Astrocyte of the cerebellum (primary cell): Measurements from ENCODE around the gene JPT1.
"Not testable (repeated sequence)": the region's sequence is repeated elsewhere in the genome, so short reads cannot be mapped to it uniquely, and the experiment has no call there.

Experiments
- DNase-seq: peaks from one replicate; pipeline ENCODE4 v3.0.0-alpha.2; 2011; ENCODE audit warnings: low read depth
- H3K4me3 ChIP-seq: 2 replicates; pipeline ENCODE4 v1.5.1; 2011; ENCODE audit warnings: mild to moderate bottlenecking, low read depth, low read length, moderate library complexity
- in situ Hi-C: cut with HindIII; loops from 2 replicates; pipeline ENCODE4 v1.10.0; 2017; ENCODE audit warnings: low sequenced_read_pairs
- TF ChIP-seq, protein P1 (sequence below): IDR thresholded peaks from 2 replicates; pipeline ENCODE4 v1.5.1; 2012; ENCODE audit warnings: low read length, low read depth, moderate library complexity, mild to moderate bottlenecking; ENCODE audit errors: missing control alignments

The JPT1 gene

DNA sequence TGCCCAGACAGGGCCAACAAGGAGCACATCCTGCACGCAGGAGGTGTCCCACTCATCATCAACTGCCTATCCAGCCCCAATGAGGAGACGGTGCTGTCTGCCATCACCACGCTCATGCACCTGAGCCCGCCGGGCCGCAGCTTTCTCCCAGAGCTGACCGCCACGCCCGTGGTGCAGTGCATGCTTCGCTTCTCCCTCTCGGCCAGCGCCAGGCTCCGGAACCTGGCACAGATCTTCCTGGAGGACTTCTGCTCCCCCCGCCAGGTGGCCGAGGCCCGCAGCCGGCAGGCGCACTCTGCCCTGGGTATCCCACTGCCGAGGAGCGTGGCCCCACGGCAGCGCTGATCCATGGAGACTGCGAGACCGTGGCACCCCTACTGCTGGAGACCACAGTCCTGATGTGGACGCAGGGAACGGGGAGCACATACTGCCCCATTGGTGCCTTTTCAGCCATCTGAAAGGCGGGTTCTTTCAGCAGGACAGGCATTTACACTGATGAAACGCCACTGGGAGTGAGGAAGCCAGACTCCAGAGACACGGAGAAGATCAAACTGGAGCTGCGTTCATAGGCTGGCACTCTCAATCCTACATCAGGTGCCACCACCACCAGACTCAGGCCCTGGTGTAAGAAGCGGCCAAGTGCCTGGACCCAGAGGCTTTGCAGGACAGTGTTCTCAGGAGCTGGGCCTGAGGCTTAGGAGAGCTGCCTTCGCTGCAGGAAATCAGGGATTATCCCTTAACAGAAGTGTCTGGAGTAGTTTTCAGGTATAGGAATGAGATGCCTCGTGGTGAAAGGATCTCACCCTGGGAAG is 25.4 kb downstream of the JPT1 start:
- no peak for DNase-seq
- in situ Hi-C loops = no loop called here
- H3K4me3 ChIP-seq = no peak overlapping the region
- TF ChIP-seq, protein P1, sequence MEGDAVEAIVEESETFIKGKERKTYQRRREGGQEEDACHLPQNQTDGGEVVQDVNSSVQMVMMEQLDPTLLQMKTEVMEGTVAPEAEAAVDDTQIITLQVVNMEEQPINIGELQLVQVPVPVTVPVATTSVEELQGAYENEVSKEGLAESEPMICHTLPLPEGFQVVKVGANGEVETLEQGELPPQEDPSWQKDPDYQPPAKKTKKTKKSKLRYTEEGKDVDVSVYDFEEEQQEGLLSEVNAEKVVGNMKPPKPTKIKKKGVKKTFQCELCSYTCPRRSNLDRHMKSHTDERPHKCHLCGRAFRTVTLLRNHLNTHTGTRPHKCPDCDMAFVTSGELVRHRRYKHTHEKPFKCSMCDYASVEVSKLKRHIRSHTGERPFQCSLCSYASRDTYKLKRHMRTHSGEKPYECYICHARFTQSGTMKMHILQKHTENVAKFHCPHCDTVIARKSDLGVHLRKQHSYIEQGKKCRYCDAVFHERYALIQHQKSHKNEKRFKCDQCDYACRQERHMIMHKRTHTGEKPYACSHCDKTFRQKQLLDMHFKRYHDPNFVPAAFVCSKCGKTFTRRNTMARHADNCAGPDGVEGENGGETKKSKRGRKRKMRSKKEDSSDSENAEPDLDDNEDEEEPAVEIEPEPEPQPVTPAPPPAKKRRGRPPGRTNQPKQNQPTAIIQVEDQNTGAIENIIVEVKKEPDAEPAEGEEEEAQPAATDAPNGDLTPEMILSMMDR = no peak

DNA sequence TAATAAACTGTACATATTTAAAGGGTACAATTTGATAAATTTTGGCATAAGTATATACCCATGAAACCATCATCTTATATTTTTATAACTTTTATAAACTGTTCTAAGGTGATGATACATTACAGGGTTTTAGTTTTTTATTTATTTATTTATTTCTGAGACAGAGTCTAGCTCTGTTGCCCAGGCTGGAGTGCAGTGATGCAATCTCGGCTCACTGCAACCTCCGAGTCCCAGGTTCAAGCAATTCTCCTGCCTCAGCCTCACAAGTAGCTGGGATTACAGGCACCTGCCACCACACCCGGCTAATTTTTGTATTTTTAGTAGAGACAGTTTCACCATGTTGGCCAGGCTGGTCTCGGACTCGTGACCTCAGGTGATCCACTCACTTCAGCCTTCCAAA is 26.4 kb downstream of the JPT1 start:
- in situ Hi-C loops, DNase-seq, H3K4me3 ChIP-seq: not testable (repeated sequence)

DNA sequence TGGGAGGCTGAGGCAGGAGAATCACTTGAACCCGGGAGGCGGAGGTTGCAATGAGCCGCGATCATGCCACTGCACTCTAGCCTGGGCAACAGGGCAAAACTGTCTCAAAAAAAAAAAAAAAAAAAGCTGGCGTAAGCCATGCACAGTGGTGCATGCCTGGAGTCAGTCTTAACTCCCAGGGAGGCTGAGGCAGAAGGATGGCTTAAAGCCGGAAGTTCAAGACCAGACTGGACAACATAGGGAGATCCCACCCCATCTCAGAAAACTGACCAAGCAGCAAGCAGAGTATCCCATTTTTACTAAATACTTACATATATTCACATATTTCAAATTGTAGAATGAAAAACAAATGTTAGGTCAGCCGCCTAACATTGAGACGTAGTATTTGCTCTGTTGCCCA is 27.4 kb downstream of the JPT1 start:
- no peak for DNase-seq
- TF ChIP-seq, protein P1 = no peak
- H3K4me3 ChIP-seq = no peak overlapping the region
- in situ Hi-C loops = no loop called here

DNA sequence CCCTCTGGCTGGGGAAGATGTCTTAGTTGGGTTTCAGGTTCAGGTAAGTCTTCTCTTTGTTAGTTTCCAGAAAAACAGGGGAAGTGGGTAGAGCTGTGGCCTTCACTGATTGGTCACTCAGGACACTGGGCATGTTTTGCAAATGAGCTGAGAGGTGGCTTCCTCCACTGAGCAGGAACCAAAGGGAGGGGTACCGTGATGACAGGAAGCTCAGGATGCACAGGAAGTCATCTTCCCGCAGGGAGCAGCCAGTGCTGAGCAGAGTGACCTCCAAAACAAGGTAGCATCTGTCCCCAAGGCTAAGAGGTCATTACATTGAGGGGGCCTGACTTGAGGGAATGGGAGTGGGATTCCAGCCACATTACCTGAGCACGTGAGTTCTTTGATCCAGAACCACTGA is 28.3 kb downstream of the JPT1 start:
- DNase-seq = no peak
- in situ Hi-C loops = no loop called here
- no peak overlapping the region for H3K4me3 ChIP-seq
- TF ChIP-seq, protein P1 = no peak

GRCh38 chr17:75124819-75125162 is 29.5 kb downstream of the JPT1 start:
- in situ Hi-C loops = no loop called here
- H3K4me3 ChIP-seq = no peak overlapping the region
- no peak for DNase-seq
- TF ChIP-seq, protein P1 = no peak

- H3K4me3 ChIP-seq = no peak overlapping the region
- TF ChIP-seq, protein P1 = no peak
- in situ Hi-C loops = no loop called here
- no peak for DNase-seq
These were observed 30.1 kb downstream of the JPT1 start for GRCh38 chr17:75124041-75124818.

GRCh38 chr17:75118307-75118706 is 36.0 kb downstream of the JPT1 start:
- DNase-seq = no peak
- no peak overlapping the region for H3K4me3 ChIP-seq
- in situ Hi-C loops = no loop called here
- TF ChIP-seq, protein P1 = no peak
